ENCODE data around the gene DCTN4.

DNA sequence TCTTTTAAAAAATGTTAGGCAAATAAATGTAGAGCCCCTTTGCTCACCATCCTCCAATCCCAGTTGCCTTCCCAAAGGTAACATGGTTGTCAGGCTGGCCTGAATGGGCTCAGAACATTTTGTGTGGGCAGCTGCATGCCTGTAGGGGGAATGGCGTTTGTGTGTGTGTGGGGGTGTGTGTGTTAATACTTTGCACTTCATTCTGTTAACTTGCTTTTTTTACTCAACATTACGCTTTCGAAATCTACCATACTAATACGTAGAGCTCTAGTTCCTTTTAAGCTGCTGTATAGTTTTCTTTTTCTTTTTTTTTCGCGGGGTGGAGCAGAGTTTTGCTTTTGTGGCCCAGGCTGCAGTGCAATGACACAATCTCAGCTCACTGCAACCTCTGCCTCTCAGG lies 83.7 kb downstream of the DCTN4 start:
- TF ChIP-seq, protein P1, sequence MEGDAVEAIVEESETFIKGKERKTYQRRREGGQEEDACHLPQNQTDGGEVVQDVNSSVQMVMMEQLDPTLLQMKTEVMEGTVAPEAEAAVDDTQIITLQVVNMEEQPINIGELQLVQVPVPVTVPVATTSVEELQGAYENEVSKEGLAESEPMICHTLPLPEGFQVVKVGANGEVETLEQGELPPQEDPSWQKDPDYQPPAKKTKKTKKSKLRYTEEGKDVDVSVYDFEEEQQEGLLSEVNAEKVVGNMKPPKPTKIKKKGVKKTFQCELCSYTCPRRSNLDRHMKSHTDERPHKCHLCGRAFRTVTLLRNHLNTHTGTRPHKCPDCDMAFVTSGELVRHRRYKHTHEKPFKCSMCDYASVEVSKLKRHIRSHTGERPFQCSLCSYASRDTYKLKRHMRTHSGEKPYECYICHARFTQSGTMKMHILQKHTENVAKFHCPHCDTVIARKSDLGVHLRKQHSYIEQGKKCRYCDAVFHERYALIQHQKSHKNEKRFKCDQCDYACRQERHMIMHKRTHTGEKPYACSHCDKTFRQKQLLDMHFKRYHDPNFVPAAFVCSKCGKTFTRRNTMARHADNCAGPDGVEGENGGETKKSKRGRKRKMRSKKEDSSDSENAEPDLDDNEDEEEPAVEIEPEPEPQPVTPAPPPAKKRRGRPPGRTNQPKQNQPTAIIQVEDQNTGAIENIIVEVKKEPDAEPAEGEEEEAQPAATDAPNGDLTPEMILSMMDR (conservative IDR thresholded peaks at IDR 0.05; ENCODE audit: low read length) = no peak
- TF ChIP-seq EZH2phosphoT487 (IDR thresholded peaks at IDR 0.05; ENCODE audit: borderline replicate concordance) = no peak

Measured in Loucy (cell line).